ENCODE measurements around the gene FHDC1.

FHDC1 gene

DNA sequence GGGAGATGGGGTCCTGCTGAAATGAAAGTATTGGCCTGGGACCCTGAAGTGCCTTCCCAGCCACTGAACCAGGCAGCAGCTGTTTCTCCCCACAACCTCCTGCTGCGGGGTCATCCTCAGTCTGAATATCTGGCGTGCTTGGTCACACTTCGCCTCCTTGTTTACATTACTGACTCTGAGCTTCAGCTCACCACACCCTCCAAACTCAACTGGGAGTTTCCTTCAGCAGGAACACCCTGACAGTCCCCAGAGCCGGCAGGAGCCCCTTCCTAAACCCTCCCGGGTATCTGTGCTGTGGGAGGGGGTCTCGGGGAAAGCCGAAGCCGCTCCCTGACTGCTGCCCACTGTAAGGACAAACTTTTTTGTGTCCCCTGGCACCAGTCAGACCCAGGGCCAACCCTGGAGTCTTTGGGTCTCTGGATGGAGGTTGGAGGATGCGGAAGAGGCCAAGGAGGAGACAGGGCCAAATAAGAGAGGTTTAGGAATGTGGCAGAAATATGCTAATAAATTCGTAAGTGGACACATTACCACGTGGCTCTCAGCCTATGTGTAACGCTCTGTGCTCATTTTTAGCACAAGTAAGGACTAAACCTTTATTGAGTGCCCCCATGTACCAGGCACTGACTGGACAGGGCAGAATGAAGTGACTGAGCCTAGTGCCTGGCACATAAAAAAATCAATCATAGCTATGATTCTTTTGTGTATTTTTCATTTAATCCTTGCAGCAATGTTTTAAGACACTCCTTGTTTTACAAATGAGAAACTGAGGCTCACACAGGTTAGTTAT is 20.7 kb downstream of the FHDC1 start:
- DNase-seq (ENCODE audit: low spot score) (peak; percentile 63), FAIRE-seq (peak; percentile 22)

DNA sequence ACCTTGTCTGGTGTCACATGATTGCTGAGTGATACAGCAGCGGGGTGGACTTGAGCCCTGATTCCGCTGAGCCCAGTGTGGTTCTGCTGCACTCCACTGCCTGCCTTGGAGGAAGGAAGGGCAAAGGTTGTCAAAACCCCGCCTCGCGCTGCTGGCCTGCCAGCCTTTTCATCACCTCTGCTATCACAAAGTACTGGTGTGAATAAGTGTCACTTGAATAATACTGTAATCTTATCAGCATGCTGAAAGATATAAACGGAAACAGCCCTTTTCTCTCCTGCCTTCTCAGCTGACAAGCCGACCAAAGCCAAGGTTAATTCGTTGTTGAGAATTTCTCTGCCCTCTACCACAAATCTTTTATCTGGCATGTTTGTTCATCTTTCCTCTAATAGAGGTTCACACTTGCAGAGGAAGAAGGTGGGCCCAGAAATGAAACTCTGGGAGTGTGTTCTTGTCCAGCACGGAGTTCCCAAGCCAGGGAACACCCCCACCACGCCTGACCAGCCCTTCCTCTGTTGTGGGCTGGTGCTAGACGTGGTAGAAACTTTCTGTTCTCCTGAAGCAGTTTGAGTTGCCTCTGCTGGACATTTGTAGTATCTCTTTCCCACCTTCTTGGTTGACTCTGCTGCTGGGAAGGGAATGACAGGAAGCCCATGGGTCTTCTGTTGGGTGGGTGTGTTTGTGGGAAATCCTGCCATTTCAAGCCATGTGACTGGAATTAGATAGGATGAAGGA is 21.5 kb downstream of the FHDC1 start:
- DNase-seq (ENCODE audit: low spot score) (peak; percentile 31), FAIRE-seq (no peak)

- DNase-seq (ENCODE audit: low spot score), result no peak
- no peak for FAIRE-seq
These were observed 23.0 kb downstream of the FHDC1 start for GRCh38 chr4:152959080-152959479.

GRCh38 chr4:152960082-152960481 is 24.0 kb downstream of the FHDC1 start:
- no peak for FAIRE-seq
- DNase-seq (ENCODE audit: low spot score), result no peak

DNA sequence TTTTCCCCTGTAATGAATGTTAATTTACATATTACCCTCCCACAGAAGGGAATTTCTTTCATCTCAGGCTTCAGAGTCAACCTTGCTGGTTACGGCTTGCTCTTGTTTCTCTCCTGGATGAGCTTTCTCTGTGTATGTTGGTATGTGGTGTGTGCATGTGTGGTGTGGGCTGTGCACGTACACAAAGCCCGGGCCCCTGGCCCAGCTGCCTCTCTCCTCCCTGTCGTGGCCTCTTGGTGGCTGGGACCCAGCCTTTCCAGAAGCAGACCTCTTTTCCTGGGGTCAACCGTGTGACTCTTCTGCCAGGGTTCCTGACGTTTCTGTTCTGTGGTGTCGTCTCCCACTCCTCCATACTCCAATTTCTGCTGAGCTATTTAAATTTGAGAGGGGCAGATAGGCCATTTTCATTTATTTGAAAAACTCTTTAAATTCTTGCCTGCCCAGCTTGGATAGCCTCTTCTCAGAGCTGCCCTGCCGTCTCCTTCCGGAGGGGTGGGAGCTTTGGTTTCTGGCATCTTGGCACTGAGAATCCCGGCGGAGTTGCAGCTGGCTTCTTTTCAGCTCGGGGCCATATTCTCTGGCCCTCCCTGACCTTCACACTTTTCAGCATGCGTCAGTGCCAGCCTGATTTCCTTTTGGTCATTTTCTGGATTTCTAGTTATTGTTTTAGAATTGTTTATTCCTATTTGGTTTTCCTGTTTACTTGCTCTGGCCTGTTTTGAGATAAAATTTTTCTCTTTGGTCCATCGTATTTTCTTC is 25.1 kb downstream of the FHDC1 start:
- DNase-seq (ENCODE audit: low spot score) (no peak), FAIRE-seq (no peak)

DNA sequence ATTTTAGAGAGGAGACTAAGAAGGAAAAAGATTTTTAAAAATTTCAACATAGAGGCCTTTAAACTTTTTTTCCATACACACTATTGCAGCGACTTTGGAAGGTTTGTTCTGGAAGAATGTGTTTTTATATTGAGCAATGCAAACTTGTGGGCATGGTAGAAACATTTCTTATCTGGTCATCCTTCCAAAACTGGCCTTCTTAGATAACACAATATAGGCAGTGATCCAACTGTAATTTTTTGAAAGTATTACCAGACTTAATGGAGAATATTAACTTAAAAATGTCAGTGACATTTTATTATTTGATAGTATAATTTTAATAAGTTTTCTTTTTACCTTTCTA is 25.6 kb downstream of the FHDC1 start:
- FAIRE-seq, result no peak
- DNase-seq (ENCODE audit: low spot score), result no peak

DNA sequence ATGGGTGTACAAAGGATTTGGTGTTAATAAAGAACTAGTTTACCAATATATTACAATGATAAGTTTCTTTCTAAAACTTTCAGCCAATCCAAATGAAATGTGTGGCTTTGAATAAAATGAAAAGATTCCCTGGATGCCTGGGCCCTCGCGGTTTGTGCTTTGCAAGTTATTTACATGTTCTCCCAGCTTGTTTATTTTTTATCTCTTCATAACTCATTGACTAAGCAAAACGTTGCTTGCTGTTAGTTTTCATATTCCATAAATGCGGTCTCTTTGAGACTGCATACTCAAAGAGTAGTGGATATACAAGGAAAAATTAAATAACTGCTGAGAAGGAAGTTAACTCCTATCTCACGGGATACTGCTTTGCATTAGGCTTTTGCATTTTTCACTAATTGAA is 26.0 kb downstream of the FHDC1 start:
- FAIRE-seq (no peak), DNase-seq (ENCODE audit: low spot score) (no peak)

GRCh38 chr4:152964335-152964734 is 28.2 kb downstream of the FHDC1 start:
- DNase-seq (ENCODE audit: low spot score), result no peak

DNA sequence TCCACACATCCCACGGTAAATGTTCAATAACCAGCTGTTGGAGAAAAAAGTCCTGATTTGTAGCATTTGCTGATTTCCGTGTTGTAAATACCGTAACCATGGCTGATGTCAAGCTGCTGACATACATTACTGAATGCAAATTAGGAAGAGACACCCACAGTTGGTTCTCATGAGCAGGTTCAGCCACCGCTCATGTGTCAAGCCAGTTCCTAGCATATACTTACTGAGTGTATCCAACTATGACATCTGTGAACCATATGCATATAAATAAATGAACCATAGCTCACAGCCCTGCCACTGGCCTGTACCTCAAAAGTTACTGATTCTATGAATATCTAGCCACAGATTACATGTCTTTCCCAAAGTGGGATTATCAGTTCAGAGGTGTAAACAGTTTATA is 29.5 kb downstream of the FHDC1 start:
- FAIRE-seq (no peak), DNase-seq (ENCODE audit: low spot score) (no peak)

More at GRCh38 chr4:152964335-152964734, 28.2 kb downstream of the FHDC1 start:
- FAIRE-seq, result no peak

GRCh38 chr4:152967907-152968306 is 31.8 kb downstream of the FHDC1 start:
- no peak for DNase-seq (ENCODE audit: low spot score)
- no peak for FAIRE-seq

- DNase-seq (ENCODE audit: low spot score), result no peak
- FAIRE-seq, result no peak
These were observed 32.8 kb downstream of the FHDC1 start for GRCh38 chr4:152968806-152969394.

DNA sequence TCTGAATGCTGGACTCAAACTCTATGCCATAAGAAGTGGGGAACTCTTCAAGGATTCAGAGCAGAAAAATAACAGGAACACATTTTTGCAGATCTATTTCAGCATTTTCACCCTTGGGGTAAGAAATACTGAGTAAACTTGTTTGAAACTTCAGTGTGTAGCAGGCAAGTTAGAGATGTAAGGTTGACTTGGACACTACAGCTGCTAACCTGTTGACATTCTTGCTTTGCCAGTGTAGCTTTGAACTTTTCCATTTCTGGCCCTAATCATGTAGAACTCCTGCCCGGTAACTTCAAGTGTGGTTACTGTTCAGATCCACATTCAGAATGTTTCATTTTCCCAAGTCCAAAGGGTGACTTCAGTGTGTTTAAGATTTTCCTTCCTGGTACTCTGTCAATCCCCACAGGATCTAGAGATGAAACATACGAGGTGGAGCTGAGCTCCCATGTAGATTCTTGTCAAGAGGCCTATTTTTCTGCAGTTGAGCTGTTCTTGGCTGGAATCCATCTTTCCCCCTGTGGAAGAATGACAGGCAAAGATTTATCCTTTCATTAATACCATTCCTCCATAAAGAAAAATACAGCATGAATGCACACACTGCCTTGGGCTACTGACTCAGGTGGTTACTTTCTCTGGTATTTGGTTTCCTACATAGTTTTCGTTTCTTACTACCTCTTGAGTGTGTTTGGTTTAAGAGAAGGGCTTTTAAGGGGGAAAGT is 34.1 kb downstream of the FHDC1 start:
- DNase-seq (ENCODE audit: low spot score), result peak; percentile 24

DNA sequence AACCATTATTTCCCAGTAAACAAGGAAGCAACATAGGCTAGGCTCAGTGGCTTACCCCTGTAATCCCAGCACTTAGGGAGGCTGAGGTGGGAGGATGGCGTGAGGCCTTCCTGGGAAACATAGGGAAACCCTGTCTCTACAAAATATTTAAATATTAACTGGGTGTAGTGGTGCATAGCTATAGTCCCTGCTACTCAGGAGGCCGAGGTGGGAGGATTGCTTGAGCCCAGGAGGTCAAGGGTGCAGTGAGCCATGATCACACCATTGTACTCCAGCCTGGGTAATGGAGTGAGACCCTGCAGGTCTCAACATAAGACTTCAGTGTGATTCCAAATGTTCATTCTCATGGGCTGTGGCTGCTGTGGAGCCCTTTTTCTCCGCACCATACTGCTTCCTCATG is 34.9 kb downstream of the FHDC1 start:
- DNase-seq (ENCODE audit: low spot score) (peak; percentile 16), FAIRE-seq (peak; percentile 40)

More for the DNA sequence above, 34.1 kb downstream of the FHDC1 start:
- FAIRE-seq, result peak; percentile 33

GRCh38 chr4:152972821-152973628 is 36.9 kb downstream of the FHDC1 start:
- peak; percentile 90 for FAIRE-seq

DNA sequence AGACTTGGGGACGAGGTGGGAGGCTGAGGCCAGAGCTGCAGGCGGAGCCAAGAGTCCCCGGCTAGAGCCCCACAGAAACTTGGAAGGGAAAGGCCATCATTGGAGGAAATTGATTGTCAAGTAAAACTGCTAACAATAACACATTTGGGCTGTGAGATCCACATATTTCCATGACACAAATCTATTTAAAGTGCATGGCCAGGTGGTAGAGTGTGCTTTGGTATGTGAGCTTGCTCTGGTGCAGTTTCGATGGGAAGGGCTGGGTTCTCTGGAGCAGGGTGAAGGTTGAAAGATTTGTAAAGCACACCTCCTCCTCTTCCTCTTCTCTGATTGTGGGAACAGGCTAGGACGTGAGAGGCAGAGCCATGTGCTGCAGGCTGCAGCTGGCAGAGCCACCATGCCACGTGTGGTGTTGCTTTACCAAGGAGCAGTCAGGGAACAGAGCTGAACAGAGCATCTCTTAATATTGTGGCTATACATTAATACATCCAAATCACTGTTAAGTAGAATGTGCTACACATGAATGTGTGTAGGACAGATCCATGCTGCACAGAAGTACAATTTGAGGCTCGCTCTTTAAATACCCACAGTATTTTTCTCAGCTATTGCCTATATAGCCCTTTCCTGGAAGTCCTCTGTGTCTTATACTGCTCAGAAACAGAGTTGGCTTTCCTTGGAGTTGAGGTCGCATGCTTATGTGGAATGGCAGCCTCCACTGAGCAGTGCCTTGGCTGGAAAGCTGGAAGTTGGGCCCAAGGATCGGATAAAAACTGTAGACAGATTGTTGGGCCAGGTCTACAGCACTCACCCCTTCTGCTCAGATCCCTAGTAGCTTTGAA is 37.7 kb downstream of the FHDC1 start:
- FAIRE-seq (no peak), DNase-seq (ENCODE audit: low spot score) (no peak)

More at GRCh38 chr4:152972821-152973628, 36.9 kb downstream of the FHDC1 start:
- DNase-seq (ENCODE audit: low spot score), result peak; percentile 83

DNA sequence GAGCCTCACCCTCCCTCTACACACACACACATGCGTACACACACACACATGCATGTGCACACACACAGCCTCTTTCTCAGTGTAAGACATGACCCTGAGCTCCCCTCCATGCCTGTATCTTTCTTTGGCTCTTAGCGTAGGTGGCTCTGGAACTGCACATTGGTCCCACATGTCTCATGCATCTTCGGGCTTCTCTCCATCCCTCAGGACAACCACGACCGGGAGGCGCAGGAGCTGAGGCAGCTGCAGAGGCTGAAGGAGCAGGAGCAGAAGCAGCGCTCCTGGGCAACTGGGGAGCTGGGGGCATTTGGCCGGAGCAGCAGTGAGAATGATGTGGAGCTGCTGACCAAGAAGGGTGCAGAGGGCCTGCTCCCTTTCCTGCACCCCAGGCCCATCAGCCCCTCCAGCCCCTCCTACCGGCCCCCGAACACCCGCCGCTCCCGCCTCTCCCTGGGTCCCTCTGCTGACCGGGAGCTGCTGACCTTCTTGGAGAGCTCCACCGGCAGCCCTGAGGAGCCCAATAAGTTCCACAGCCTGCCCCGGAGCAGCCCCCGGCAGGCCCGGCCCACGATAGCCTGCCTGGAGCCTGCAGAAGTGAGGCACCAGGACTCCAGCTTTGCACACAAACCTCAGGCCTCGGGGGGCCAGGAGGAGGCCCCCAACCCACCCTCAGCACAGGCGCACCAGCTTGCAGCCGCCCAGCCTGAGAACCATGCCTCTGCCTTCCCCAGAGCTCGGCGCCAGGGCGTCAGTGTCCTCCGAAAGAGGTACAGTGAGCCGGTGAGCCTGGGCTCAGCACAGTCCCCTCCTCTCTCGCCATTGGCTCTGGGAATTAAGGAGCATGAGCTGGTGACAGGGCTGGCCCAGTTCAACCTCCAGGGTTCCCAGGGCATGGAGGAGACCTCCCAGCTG is 38.6 kb downstream of the FHDC1 start:
- DNase-seq (ENCODE audit: low spot score) (no peak), FAIRE-seq (no peak)

- FAIRE-seq (no peak), DNase-seq (ENCODE audit: low spot score) (no peak)
These were observed 39.5 kb downstream of the FHDC1 start for GRCh38 chr4:152975380-152976211.
